B cell (primary cell): ENCODE data around the gene PIK3R1.
"Not testable (repeated sequence)": the region's sequence is repeated elsewhere in the genome, so short reads cannot be mapped to it uniquely, and the experiment has no call there.

ENCODE experiments used
- CTCF ChIP-seq: fragments of 200-600 bp; IDR thresholded peaks from one replicate; pipeline ENCODE4 v1.8.0; 2022; ENCODE audit warnings: antibody characterized with exemption, mild to moderate bottlenecking
- EZH2 ChIP-seq: IDR thresholded peaks from 2 replicates; pipeline ENCODE4 v1.6.1; 2012; ENCODE audit warnings: borderline replicate concordance, low read depth, mild to moderate bottlenecking, moderate library complexity, low read length; ENCODE audit not compliant: insufficient read depth, poor library complexity, severe bottlenecking

GRCh38 chr5:68235229-68235628, 19.7 kb downstream of the PIK3R1 start:
- TF ChIP-seq CTCF, EZH2: not testable (repeated sequence)
